ENCODE results near the gene CACNA2D3. TPM values are rescaled to one million over a fixed set of nuclear protein-coding genes. Genes with fewer than 3 reads are reported as not detected.

Gene CACNA2D3
- total RNA-seq, 1 donor from 2014 or later: 17.2 TPM

DNA sequence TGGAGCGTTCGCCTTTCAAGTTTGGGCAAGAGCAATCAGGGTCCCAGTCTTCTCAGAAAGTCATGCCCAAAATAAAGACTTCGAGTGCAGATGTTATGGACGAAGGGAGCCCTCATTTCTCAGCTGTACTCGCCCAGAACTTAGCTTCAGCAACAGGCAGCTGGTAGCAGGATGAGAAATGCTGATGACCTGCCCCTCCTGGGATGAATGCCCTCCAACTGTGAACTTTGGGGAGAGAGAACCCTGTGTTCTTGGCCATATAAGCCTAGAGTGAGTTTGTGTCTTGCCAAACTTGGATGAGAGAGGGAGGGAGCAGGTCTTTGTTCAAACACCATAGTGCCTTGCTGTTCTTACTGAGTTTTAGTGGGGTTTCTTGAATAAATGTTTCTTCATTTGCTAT, 405.2 kb downstream of the CACNA2D3 start:
- Histone ChIP-seq H3K9me3 (no peaks in the 10 kb centered on the region), H3K27me3 (no peaks in the 10 kb centered on the region), H3K36me3 (no peaks in the 10 kb centered on the region), H3K4me3 (no peak overlapping the region), H3K27ac (no peak overlapping the region), H3K4me1 (no peaks in the 10 kb centered on the region)
- DNase-seq (ENCODE audit: extremely low spot score in 2 of 2): peak in 1 of 2 donors; percentile 70
- TF ChIP-seq POLR2A (IDR thresholded peaks at IDR 0.05): no peak
- TF ChIP-seq, protein P1, sequence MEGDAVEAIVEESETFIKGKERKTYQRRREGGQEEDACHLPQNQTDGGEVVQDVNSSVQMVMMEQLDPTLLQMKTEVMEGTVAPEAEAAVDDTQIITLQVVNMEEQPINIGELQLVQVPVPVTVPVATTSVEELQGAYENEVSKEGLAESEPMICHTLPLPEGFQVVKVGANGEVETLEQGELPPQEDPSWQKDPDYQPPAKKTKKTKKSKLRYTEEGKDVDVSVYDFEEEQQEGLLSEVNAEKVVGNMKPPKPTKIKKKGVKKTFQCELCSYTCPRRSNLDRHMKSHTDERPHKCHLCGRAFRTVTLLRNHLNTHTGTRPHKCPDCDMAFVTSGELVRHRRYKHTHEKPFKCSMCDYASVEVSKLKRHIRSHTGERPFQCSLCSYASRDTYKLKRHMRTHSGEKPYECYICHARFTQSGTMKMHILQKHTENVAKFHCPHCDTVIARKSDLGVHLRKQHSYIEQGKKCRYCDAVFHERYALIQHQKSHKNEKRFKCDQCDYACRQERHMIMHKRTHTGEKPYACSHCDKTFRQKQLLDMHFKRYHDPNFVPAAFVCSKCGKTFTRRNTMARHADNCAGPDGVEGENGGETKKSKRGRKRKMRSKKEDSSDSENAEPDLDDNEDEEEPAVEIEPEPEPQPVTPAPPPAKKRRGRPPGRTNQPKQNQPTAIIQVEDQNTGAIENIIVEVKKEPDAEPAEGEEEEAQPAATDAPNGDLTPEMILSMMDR (IDR thresholded peaks at IDR 0.05): no peak
- TF ChIP-seq POLR2AphosphoS5 (IDR thresholded peaks at IDR 0.05; ENCODE audit: insufficient read depth in 1 of 2, low read depth in 1 of 2): no peak
- intact Hi-C loops (cut with DNase I): no loop called here

DNA sequence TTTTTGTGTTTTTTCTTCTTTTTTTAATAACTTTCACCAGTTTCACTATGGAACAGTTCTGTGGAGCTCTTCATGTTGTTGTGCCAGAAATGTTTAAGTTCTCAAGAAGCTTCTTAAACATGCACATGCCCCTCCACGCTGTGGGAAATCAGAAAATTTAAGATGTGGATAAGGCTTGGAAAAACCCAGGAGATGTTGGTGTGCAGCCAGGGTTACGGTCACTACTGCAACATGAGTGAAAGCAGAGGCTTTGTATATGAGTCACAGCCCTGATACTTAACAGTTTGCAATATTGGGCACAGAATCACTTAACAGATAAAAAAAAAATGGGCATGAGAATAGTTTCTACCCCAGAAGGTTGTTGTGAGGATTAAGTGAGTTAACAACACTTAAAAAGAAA, 405.6 kb downstream of the CACNA2D3 start:
- Histone ChIP-seq H3K36me3 (no peaks in the 10 kb centered on the region), H3K9me3 (no peaks in the 10 kb centered on the region), H3K27ac (no peak overlapping the region), H3K4me1 (no peaks in the 10 kb centered on the region), H3K27me3 (no peaks in the 10 kb centered on the region), H3K4me3 (no peak overlapping the region)
- peak; percentile 12 to 29 for DNase-seq (ENCODE audit: extremely low spot score in 2 of 2)
- intact Hi-C loops (cut with DNase I): no loop called here
- TF ChIP-seq POLR2A (IDR thresholded peaks at IDR 0.05) (no peak), POLR2AphosphoS5 (IDR thresholded peaks at IDR 0.05; ENCODE audit: insufficient read depth in 1 of 2, low read depth in 1 of 2) (no peak)
- TF ChIP-seq, protein P1 (IDR thresholded peaks at IDR 0.05): no peak

DNA sequence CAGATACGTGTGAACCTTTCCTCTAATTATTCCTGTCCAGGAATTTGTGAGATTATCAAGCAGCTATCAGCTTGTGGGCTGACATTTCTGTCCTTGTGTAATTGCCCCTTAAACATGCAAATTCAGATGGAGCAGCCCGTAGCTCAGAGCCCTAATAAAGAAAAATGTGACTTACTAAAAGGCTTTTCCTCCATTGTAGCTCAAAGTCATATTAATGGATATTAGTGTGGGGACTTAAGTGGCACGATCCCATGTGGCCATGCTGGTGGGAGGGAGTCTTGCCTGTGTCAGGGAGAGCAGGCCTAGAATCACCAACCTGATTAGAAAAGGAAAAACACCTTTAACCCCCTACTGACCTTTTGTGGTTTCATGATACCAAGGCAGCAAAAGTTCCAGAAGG, 406.3 kb downstream of the CACNA2D3 start:
- DNase-seq (ENCODE audit: extremely low spot score in 2 of 2): peak; percentile 37 to 42
- H3K4me3 ChIP-seq: no peak overlapping the region
- H3K27ac ChIP-seq: no peak overlapping the region
- H3K4me1 ChIP-seq: no peaks in the 10 kb centered on the region
- no peaks in the 10 kb centered on the region for H3K9me3 ChIP-seq
- no peak for TF ChIP-seq POLR2A (IDR thresholded peaks at IDR 0.05)
- TF ChIP-seq, protein P1 (IDR thresholded peaks at IDR 0.05): no peak
- TF ChIP-seq POLR2AphosphoS5 (IDR thresholded peaks at IDR 0.05; ENCODE audit: insufficient read depth in 1 of 2, low read depth in 1 of 2): no peak
- no peaks in the 10 kb centered on the region for H3K36me3 ChIP-seq
- intact Hi-C loops (cut with DNase I): no loop called here
- no peaks in the 10 kb centered on the region for H3K27me3 ChIP-seq

DNA sequence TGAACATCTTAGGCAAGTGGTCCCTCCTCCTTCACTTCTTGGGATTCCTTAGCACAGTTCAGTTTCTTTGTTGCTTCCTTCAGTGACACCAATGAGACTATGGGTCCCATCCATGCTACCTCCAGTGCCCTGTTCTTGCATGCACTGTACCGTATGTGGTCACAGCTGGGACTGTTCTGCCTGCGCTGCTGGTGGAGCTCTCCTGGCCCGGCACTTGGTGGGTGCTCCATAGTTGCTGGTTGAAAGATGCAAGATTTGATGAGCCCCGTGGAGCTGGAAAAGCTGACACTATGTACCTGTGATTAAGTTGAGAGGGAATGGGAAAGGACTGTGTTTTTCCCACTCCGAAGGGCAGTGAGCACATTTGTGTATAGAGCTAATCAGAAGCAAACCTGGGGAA, 407.7 kb downstream of the CACNA2D3 start:
- TF ChIP-seq, protein P1 (IDR thresholded peaks at IDR 0.05): no peak
- TF ChIP-seq POLR2A (IDR thresholded peaks at IDR 0.05) (no peak), POLR2AphosphoS5 (IDR thresholded peaks at IDR 0.05; ENCODE audit: insufficient read depth in 1 of 2, low read depth in 1 of 2) (no peak)
- peak; percentile 31 to 71 for DNase-seq (ENCODE audit: extremely low spot score in 2 of 2)
- Histone ChIP-seq H3K4me3 (no peak overlapping the region), H3K9me3 (no peaks in the 10 kb centered on the region), H3K27ac (no peak overlapping the region), H3K4me1 (no peaks in the 10 kb centered on the region), H3K27me3 (no peaks in the 10 kb centered on the region), H3K36me3 (no peaks in the 10 kb centered on the region)
- intact Hi-C loops (cut with DNase I): no loop called here

DNA sequence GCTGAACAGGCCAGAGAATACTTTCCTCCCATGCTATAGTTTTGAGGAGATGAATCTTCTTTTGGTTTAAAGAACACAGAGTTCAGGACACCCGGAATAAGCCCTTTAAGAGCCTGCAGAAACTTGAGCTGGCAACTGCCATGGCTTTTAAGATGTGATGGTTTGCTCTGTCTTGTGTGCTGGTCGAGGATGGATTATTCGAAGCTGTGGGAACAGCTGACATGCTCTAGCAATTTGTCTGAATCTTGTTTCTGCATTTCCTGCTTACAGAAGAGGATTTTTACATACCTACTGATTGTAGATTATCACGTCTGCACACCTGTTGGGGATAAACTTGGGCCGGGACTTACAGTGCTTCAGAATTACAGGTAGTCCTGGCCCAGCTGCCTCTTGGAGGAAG, 408.6 kb downstream of the CACNA2D3 start:
- Histone ChIP-seq H3K9me3 (no peaks in the 10 kb centered on the region), H3K27me3 (no peaks in the 10 kb centered on the region), H3K36me3 (no peaks in the 10 kb centered on the region), H3K4me3 (no peak overlapping the region), H3K4me1 (no peaks in the 10 kb centered on the region), H3K27ac (no peak overlapping the region)
- intact Hi-C loops (cut with DNase I): no loop called here
- TF ChIP-seq POLR2A (IDR thresholded peaks at IDR 0.05) (no peak), POLR2AphosphoS5 (IDR thresholded peaks at IDR 0.05; ENCODE audit: insufficient read depth in 1 of 2, low read depth in 1 of 2) (no peak)
- TF ChIP-seq, protein P1 (IDR thresholded peaks at IDR 0.05): no peak
- peak in 1 of 2 donors; percentile 44 for DNase-seq (ENCODE audit: extremely low spot score in 2 of 2)
